GM12874 (cell line): Measurements from ENCODE around the gene CISTR.

ENCODE experiments used
- CTCF ChIP-seq: IDR thresholded peaks from 2 replicates; pipeline ENCODE4 v1.5.1; 2011; ENCODE audit warnings: low read depth, mild to moderate bottlenecking, control low read depth, low read length, moderate library complexity; ENCODE audit not compliant: insufficient read depth

The CISTR gene

GRCh38 chr12:53712059-53712643, 39.6 kb downstream of the CISTR start:
- no peak for TF ChIP-seq CTCF

DNA sequence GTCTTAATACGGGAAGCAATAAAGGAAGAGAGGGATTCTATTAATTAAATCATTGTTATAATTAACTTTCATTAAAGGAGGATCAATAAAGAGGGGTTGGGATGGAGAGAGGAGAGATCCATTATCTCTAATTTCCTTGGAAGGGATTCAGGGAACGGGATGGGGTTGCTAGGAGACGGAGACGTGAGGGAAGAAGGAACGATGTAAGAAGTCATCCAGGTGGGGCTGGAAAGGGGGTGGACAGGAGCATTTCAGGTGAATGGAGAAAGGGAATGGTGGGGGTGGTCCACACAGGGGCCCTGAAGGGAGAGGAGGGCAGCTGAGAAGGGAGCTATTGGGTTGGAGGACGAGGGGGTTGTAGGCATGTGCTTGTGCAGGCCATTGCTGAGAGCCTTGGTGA, 41.7 kb downstream of the CISTR start:
- no peak for TF ChIP-seq CTCF

GRCh38 chr12:53709671-53710070, 42.1 kb downstream of the CISTR start:
- TF ChIP-seq CTCF: no peak

DNA sequence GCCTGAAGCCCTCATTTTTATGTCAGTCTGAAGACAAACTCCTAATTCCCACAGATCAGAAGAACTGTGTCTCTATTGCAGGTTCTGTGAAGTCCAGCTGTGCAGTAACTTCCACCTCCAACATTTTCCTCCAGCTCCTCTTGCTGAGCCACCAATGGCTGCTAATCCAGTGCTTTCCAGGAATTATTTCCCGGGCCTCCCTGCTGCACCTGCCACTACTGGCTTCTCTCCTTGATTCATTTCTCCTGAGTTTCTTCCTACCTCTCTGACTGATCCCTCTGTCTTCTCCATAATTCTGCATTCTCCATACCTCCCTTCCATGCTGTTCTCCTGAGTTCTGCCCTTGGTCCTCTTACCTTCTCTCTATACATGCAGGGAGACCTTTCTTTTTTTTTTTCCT, 45.7 kb downstream of the CISTR start:
- no peak for TF ChIP-seq CTCF

DNA sequence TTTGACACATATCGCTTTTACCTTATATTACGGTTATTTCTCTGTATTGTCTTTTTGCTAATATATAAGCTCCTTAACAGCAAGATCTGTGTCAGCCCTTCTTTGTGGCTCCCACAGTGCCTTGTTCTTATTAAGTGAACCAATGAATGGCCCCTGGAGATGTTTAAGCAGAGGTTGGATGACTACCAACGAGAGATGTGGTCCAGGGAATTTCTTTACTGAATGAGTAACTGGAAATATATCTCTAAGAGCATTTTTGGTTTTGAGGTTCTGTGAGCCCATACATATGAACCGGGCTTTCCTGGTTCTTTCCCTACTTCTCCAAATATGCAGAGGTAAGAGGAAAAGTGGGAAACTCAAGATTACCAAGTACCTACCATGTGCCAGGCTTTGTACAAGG, 48.0 kb downstream of the CISTR start:
- no peak for TF ChIP-seq CTCF

DNA sequence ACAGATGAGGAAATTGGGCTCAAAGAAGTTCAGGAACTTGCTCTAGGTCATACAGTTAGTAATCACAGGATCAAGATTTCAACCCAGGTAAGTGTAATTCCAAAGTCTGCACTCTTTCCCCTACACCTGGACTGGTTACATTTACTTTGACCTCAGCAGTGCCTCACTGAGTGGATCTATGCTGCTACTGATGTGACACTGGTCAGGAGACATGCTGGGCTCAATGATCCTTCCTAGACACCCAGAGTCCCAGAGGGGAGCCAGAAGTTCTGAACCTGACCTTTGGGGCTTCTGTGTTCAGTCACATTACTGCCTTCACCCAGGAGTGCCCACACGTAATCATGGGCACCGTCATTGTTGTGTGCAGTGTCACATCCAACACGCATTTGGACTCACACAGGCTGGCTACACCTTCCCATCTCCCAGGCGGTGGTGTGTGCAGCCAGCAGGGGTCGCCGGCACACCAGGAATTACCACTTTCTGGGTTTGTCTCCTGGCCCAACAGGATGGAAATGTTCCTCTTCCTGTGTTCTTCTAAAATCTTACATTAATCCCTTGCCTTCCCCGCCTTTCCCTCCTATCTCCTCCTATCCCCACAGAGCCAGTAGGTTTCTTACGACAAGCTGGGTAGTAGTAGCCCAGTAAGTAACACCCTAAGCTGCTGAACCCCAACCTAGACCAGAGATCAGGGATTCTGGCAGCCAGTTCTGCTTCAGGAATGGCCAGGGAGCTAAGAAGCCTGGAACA, 50.1 kb downstream of the CISTR start:
- TF ChIP-seq CTCF: peak; percentile 96

DNA sequence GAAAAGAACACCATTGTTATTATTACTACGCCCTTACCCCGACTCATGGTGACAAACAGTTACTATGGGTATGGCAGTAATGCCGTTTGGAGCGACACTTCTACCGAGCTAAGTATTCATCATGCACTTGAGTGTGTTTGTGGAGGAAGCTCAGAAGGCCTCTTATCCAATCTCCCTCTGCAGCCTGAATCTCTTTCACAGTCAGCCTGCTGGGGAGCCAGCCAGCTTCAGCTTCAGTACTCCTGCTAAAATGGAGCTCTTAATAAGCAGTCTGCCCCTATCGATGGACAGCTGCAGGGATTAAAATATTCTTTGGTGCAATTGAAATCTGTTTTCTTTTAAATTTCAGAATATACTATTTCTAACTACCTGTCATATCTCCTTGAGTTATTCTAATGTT, 51.2 kb downstream of the CISTR start:
- TF ChIP-seq CTCF: no peak

GRCh38 chr12:53699678-53700025, 52.1 kb downstream of the CISTR start:
- no peak for TF ChIP-seq CTCF
